Activated effector memory CD4-positive, alpha-beta T cell treated with anti-CD3 and anti-CD28 coated beads, Interleukin-2, amount 50 U/mL, for 16 hours (primary cell): ENCODE results near the gene FOXI1.

Experiments
- DNase-seq: peaks from one replicate; pipeline ENCODE4 v3.0.0-alpha.2; 2020

The FOXI1 gene

DNA sequence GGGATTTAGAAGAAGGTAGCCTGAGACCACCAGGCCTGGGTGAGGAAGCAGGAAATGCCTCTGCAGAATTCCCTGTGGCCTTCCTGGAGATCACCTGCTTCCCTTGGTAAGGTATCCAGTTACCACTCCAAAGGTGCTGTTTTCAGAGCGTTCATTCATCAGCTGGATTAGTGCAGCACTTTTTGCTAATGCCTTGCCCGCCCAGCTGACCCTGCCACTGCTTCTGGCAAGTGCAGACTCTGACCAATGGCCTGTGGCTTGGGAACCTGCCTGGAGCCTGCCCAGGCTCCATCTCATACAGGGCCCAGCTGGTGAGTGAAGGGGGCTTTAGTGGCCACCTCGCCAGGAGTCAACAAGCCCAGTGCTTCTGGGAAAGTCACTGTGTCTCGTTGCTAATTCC is 48.6 kb downstream of the FOXI1 start:
- DNase-seq: no peak

- no peak for DNase-seq
Measured at GRCh38 chr5:170154744-170155143, 49.0 kb downstream of the FOXI1 start.

DNA sequence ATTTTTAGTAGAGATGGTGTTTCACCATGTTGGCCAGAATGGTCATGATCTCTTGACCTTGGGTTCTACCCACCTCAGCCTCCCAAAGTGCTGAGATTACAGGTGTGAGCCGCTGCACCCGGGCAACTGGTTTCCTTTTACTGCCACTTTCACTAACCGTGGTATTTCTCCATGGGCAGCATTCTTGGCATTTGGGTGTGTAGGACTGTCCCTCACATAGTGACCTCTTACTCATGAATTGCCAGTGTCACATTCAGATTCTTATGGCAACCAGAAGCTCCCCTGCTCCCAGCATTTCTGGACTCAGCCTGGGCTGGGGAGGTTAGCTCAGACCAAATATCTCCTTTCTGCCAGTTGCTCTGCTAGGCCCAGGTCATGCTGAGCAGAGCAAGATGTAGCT is 50.1 kb downstream of the FOXI1 start:
- DNase-seq: no peak

GRCh38 chr5:170159101-170159698 is 53.5 kb downstream of the FOXI1 start:
- DNase-seq: no peak
